Esophagus muscularis mucosa (tissue), 4 donors: Measurements from ENCODE around the gene IGFL4. TPM values are rescaled to one million over a fixed set of nuclear protein-coding genes. Genes with fewer than 3 reads are reported as not detected.
"Not testable (repeated sequence)": the region's sequence is repeated elsewhere in the genome, so short reads cannot be mapped to it uniquely, and the experiment has no call there.

Experiments used
- DNase-seq: peaks from one replicate; pipeline ENCODE4 v3.0.0-alpha.2; 2017; ENCODE audit errors: extremely low spot score
- H3K27ac ChIP-seq, 4 donors: fragments of 200-600 bp; sonication (generic); replicated peaks in 1 of 4; 1 replicate in 3 of 4; 2 replicates in 1 of 4; pipeline ENCODE4 v1.5.1; 2016 to 2019; ENCODE audit warnings: mild to moderate bottlenecking in 1 of 4
- H3K27me3 ChIP-seq, 4 donors: fragments of 200-600 bp; sonication (generic); one replicate each; pipeline versions ENCODE4 v1.5.1 to v1.6.0; 2016 to 2019
- H3K36me3 ChIP-seq, 4 donors: fragments of 200-600 bp; sonication (generic); one replicate each; pipeline ENCODE4 v1.5.1; 2016 to 2019
- H3K4me1 ChIP-seq, 4 donors: fragments of 200-600 bp; sonication (generic); one replicate each; pipeline ENCODE4 v1.5.1; 2016 to 2019
- H3K4me3 ChIP-seq, 4 donors: fragments of 200-600 bp; sonication (generic); 1 replicate in 2 of 4; 2 replicates in 2 of 4; pipeline ENCODE4 v1.5.1; 2016 to 2019; ENCODE audit warnings: mild to moderate bottlenecking in 4 of 4, moderate library complexity in 1 of 4
- H3K9me3 ChIP-seq, 4 donors: fragments of 200-600 bp; sonication (generic); 1 replicate in 3 of 4; 2 replicates in 1 of 4; pipeline ENCODE4 v1.5.1; 2016 to 2019
- EP300 ChIP-seq: sonication (generic); formaldehyde crosslinking; IDR thresholded peaks from one replicate; pipeline ENCODE4 v1.6.1; 2017; ENCODE audit warnings: antibody characterized with exemption
- POLR2A ChIP-seq: fragments of 450-650 bp; IDR thresholded peaks from one replicate; pipeline ENCODE4 v1.6.1; 2017; ENCODE audit warnings: antibody characterized with exemption, moderate library complexity, mild to moderate bottlenecking, low read depth
- POLR2AphosphoS5 ChIP-seq, 2 donors: sonication (generic); formaldehyde crosslinking; IDR thresholded peaks; one replicate each; pipeline ENCODE4 v1.6.1; 2017; ENCODE audit warnings: antibody characterized with exemption in 2 of 2
- WGBS: methylation state at CpG from one replicate; pipeline ENCODE4 v1.1.5; 2018; 5-methylcytosine and 5-hydroxymethylcytosine counted together
- intact Hi-C: fragments of 100-400 bp; cut with DNase I; formaldehyde crosslinking; loops from one replicate; pipeline ENCODE4 v1.15.1; 2023
- total RNA-seq, 4 donors: library from RNA; depleted of rRNA; stranded (reverse); fragments of >200 nt; gene quantifications; one replicate each; pipeline versions ENCODE4 v1.1.0 to v1.2.1, GENCODE V29; 2016
- TF ChIP-seq, protein P1 (sequence below), 3 experiments: fragments of 200-600 bp in 2 of 3; fragments of 450-650 bp in 1 of 3; sonication (generic) in 2 of 3; IDR thresholded peaks; one replicate each; pipeline ENCODE4 v1.5.1; 2017 to 2019; ENCODE audit warnings: antibody characterized with exemption in 3 of 3, mild to moderate bottlenecking in 2 of 3, moderate library complexity in 1 of 3

IGFL4 gene
- total RNA-seq, 4 donors from 2014 or later, result not detected

DNA sequence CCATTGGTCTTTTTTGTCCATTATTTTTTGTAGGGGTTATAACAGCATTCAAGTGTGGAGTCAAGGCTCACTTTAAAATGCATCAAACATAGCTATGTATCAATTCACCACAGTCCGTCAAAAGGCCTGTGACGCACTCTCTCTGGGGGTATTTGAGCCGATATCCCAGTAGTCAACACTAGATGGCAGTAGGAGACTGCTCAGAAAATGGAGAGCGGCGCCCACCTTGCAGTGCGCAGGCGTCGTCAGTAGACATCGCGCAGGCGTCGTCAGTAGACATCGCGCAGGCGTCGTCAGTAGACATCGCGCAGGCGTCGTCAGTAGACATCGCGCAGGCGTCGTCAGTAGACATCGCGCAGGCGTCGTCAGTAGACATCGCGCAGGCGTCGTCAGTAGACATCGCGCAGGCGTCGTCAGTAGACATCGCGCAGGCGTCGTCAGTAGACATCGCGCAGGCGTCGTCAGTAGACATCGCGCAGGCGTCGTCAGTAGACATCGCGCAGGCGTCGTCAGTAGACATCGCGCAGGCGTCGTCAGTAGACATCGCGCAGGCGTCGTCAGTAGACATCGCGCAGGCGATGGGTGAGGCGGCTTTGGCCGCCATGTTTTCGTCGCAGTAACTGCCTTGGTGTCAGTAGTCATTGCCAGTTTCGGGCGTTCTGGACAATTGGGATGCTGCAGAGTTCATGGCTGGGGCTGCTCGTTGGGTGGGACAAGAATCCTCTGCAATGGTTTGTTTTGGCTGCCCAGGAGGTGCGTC, 38.0 kb upstream of the IGFL4 start:
- H3K4me3 ChIP-seq, H3K27ac ChIP-seq: not testable (repeated sequence)

DNA sequence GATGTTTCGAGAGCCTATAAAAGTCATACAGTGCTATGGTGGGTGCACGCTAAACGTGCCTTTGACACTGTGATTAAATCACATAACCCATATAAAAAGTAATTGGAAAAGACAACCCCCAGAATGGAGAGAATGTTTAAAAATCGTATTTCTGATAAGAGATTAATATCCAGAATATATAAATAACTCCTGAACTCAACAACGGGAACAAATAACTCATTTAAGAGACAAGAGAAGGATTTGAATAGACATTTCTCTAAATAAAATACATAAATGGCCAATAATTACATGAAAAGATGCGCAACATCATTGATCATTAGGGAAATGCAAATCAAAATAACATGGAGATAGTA, 37.0 kb upstream of the IGFL4 start:
- Histone ChIP-seq H3K4me3 (peak overlapping the region in 2 of 4 donors; percentile 0 to 24), H3K9me3 (peaks cover 0 to 7% (median 0%) of the 10 kb centered on the region in 4 donors), H3K27me3 (peaks cover 6 to 75% (median 32%) of the 10 kb centered on the region in 4 donors), H3K4me1 (peaks cover 5 to 9% (median 8%) of the 10 kb centered on the region in 4 donors), H3K36me3 (no peaks in the 10 kb centered on the region), H3K27ac (no peak overlapping the region)
- no peak for DNase-seq
- TF ChIP-seq EP300, result no peak
- TF ChIP-seq, protein P1, sequence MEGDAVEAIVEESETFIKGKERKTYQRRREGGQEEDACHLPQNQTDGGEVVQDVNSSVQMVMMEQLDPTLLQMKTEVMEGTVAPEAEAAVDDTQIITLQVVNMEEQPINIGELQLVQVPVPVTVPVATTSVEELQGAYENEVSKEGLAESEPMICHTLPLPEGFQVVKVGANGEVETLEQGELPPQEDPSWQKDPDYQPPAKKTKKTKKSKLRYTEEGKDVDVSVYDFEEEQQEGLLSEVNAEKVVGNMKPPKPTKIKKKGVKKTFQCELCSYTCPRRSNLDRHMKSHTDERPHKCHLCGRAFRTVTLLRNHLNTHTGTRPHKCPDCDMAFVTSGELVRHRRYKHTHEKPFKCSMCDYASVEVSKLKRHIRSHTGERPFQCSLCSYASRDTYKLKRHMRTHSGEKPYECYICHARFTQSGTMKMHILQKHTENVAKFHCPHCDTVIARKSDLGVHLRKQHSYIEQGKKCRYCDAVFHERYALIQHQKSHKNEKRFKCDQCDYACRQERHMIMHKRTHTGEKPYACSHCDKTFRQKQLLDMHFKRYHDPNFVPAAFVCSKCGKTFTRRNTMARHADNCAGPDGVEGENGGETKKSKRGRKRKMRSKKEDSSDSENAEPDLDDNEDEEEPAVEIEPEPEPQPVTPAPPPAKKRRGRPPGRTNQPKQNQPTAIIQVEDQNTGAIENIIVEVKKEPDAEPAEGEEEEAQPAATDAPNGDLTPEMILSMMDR (IDR thresholded peaks at IDR 0.05), result no peak
- WGBS, result 18% methylated on average over 6 of the region's 6 CpGs
- intact Hi-C loops, result loop anchor here (5.0 kb wide), 1 partner anchor 110 kb away; no protein-coding TSS in a partner anchor

More for the DNA sequence above, 38.0 kb upstream of the IGFL4 start:
- WGBS, result 25% methylated on average over 34 of the region's 71 CpGs
- not testable (repeated sequence) for H3K36me3 ChIP-seq, DNase-seq, H3K4me1 ChIP-seq, H3K9me3 ChIP-seq
- TF ChIP-seq, protein P1 (IDR thresholded peaks at IDR 0.05), result peak; percentile 44 to 60 (median 56)
- intact Hi-C loops, result loop anchor here (5.0 kb wide), 1 partner anchor 109 kb away; no protein-coding TSS in a partner anchor
- peaks cover 6 to 73% (median 32%) of the 10 kb centered on the region in 4 donors for H3K27me3 ChIP-seq

DNA sequence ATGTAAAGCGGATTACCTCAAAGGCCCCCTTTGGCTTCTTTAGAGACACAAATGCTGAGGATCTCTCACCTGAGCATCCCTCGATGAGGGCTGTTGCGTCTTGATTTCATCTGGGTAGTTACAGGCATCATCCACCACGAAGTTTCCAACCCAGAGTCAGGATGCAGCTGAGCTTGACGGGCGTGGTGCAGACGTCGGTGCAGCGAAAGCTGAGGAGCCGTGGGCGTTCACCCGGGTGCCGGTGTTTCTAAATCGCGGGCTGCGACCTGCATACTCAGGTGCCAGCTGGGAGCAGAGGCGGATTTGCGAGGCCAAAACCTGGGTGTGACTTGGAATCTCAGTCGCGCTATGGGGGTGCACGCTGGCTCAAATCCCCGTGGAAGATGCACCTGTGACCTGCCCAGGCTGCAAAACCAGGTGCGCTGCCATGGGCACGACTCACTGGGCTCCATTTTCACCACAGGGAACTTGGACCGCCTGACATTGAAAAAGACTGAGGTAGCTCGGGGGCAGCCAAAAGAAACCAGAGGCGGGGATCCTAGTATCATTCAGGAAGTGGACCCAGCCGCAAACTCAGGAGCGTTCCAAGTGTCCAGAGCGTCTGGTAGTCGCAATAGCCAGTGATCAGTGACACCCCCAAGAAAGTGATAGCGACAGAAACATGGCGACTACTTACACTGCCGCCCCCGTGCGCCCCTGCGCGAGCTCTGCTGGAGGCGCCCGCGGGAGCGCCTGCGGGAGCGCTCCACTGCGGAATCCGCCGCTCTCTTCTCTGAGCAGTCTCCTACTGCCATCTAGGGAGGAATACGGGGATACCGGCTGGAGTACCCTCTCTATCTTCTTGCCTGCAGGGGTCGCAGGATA, 36.4 kb upstream of the IGFL4 start:
- no peak for DNase-seq
- no peak for TF ChIP-seq POLR2AphosphoS5 (IDR thresholded peaks at IDR 0.05)
- TF ChIP-seq, protein P1 (IDR thresholded peaks at IDR 0.05), result peak; percentile 36 to 46 (median 37)

DNA sequence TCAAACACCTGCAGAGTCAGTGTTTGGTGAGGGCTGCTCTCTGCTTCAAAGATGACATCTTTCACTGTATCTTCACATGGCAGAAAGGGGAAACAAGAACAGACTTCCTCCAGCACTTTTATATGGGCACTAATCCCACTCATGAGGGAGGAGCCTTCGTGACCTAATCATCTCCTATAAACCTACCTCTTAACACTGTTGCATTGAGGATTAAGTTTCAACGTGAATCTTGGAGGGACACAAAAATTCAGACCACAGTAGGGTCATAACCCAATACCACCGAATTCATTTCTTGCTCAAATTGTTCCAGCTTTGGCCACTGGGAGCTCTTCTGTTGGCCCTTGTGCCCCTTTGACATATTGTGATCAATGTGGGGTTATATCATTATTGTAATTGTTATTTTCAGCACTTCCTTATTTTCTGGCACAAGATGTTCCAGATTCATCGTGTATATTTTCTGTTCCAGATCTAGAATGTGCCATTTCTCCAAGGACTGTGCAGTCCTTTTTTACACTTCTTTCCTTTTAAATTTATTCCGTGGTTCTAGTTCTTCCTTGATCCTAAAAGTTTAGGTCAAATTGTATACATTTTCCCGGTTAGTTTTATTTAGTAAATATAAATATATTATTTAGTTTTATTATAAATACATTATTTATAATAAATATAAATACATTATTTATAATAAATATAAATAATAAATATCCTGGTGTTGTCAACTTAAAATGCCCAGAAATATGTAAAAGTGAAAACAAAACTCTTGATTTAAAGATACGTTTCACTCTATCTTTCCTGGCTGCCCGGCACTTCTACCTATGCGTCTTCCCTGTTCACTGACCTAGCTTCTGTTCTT, 35.5 kb upstream of the IGFL4 start:
- DNase-seq, result no peak
- H3K4me3 ChIP-seq, result no peak overlapping the region
- H3K4me1 ChIP-seq, result peaks cover 5 to 9% (median 8%) of the 10 kb centered on the region in 4 donors
- H3K27me3 ChIP-seq, result peaks cover 6 to 86% (median 32%) of the 10 kb centered on the region in 4 donors
- WGBS, result 37% methylated on average over 9 of the region's 9 CpGs
- no peaks in the 10 kb centered on the region for H3K36me3 ChIP-seq
- H3K9me3 ChIP-seq, result peaks cover 0 to 7% (median 0%) of the 10 kb centered on the region in 4 donors
- no peak for TF ChIP-seq POLR2AphosphoS5 (IDR thresholded peaks at IDR 0.05)
- TF ChIP-seq POLR2A, result no peak
- TF ChIP-seq EP300, result no peak
- TF ChIP-seq, protein P1 (IDR thresholded peaks at IDR 0.05), result no peak
- intact Hi-C loops, result loop anchor here (5.0 kb wide), 1 partner anchor 111 kb away; no protein-coding TSS in a partner anchor
- no peak overlapping the region for H3K27ac ChIP-seq

More for the DNA sequence above, 36.4 kb upstream of the IGFL4 start:
- Histone ChIP-seq H3K4me3 (peak overlapping the region in 3 of 4 donors; percentile 0 to 45 (median 24)), H3K9me3 (peaks cover 0 to 7% (median 0%) of the 10 kb centered on the region in 4 donors), H3K27me3 (peaks cover 6 to 81% (median 32%) of the 10 kb centered on the region in 4 donors), H3K27ac (no peak overlapping the region), H3K4me1 (peaks cover 5 to 9% (median 8%) of the 10 kb centered on the region in 4 donors), H3K36me3 (no peaks in the 10 kb centered on the region)
- intact Hi-C loops, result loop anchor here (5.0 kb wide), 1 partner anchor 110 kb away; no protein-coding TSS in a partner anchor
- 2% methylated on average over 25 of the region's 50 CpGs for WGBS
